NT2/D1 (cell line): Measurements from ENCODE around the gene PKLR.

Source experiments
- DNase-seq: peaks from one replicate; pipeline ENCODE4 v3.0.0-alpha.2; 2011; ENCODE audit warnings: low read depth, low spot score
- H3K27me3 ChIP-seq: 2 replicates; pipeline ENCODE4 v1.6.0; 2011; ENCODE audit warnings: mild to moderate bottlenecking; ENCODE audit not compliant: insufficient read length, insufficient read depth
- H3K36me3 ChIP-seq: 2 replicates; pipeline ENCODE4 v1.6.1; 2011; ENCODE audit warnings: mild to moderate bottlenecking, low read length, mixed read lengths; ENCODE audit not compliant: insufficient read depth, insufficient read length
- H3K4me1 ChIP-seq: 2 replicates; pipeline ENCODE4 v1.5.1; 2011; ENCODE audit not compliant: insufficient read depth, insufficient read length
- H3K4me3 ChIP-seq: 2 replicates; pipeline ENCODE4 v1.5.1; 2011; ENCODE audit warnings: low read depth; ENCODE audit not compliant: insufficient read length
- H3K9ac ChIP-seq: 2 replicates; pipeline ENCODE4 v1.6.0; 2011; ENCODE audit warnings: low read depth; ENCODE audit not compliant: insufficient read length
- H3K9me3 ChIP-seq: 2 replicates; pipeline ENCODE4 v1.5.1; 2011; ENCODE audit warnings: mild to moderate bottlenecking, low read length; ENCODE audit not compliant: insufficient read depth
- SUZ12 ChIP-seq: IDR thresholded peaks from 2 replicates; pipeline ENCODE4 v1.6.1; 2011; ENCODE audit not compliant: insufficient read length, insufficient read depth; ENCODE audit errors: extremely low read depth
- YY1 ChIP-seq: IDR thresholded peaks from 2 replicates; pipeline ENCODE4 v1.6.1; 2011; ENCODE audit not compliant: insufficient read length, insufficient read depth
- ZNF274 ChIP-seq: IDR thresholded peaks from 2 replicates; pipeline ENCODE4 v1.6.1; 2011; ENCODE audit warnings: mild to moderate bottlenecking, low read depth, low read length

Gene PKLR

DNA sequence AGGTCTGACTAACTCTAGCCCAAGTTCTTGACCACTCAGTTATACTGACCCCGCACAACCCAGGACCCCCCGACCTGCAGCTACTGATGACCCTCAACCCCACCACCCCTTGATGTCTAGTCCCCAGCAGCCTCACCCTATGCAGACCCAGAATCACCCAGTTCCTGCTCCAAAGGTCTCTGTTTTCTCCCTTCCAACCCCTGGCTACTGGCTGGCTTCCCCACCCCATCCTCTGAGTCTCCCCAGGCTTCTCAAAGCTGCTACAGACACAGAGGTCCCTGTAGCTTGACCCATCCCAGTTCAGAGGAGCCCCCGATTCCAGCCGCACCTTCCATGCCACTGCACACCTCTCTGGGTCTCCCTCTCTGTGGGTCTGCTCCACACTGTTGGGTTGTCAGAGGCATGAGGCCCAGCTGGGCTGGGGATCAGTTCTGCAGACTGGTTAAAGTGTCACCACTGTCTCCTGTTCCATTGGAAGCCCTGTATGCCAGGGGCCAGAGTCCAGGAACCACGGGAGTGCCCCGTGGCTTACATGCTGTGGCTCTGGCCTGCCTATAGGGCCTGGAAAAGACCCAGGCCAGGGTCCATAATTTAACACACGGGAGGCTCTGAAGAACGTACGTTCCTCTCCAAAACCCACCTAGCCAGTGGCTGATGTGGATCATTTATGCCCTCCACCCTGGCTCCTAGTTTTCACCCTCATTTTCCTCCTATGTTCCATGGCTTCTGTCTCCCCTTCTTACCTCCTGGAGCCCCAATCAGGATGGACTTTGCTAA is 497 bp downstream of the PKLR start:
- Histone ChIP-seq H3K36me3 (no peaks in the 10 kb centered on the region), H3K4me3 (no peak overlapping the region), H3K4me1 (peaks cover 5% of the 10 kb centered on the region), H3K9ac (no peak overlapping the region), H3K9me3 (no peaks in the 10 kb centered on the region), H3K27me3 (peaks cover 9% of the 10 kb centered on the region)
- DNase-seq, result no peak
- no peak for TF ChIP-seq SUZ12
- TF ChIP-seq ZNF274, result no peak
- no peak for TF ChIP-seq YY1

DNA sequence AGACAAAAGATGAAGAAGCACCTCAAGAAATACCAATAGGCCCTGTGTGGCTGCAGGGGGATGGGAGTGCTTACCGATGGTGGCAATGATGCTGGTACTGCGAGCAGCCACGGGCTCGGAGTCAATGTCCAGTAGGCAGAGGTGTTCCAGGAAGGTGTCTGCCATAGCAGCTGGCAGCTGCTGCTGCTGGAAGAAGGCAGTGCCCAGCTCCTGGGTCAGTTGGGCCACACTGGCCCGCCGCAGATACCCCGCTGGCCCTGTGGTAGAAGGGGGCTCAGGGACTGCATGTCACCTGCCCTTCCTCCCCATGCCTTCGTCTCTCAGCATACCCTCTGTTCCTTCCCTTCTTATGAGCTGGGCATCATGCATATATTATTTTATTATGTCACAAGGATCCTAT is 1.2 kb downstream of the PKLR start:
- H3K4me1 ChIP-seq, result peaks cover 7% of the 10 kb centered on the region
- H3K36me3 ChIP-seq, result no peaks in the 10 kb centered on the region
- no peaks in the 10 kb centered on the region for H3K9me3 ChIP-seq
- H3K9ac ChIP-seq, result no peak overlapping the region
- H3K4me3 ChIP-seq, result no peak overlapping the region
- H3K27me3 ChIP-seq, result peaks cover 16% of the 10 kb centered on the region
- DNase-seq, result no peak
- TF ChIP-seq YY1 (no peak), SUZ12 (no peak), ZNF274 (no peak)

DNA sequence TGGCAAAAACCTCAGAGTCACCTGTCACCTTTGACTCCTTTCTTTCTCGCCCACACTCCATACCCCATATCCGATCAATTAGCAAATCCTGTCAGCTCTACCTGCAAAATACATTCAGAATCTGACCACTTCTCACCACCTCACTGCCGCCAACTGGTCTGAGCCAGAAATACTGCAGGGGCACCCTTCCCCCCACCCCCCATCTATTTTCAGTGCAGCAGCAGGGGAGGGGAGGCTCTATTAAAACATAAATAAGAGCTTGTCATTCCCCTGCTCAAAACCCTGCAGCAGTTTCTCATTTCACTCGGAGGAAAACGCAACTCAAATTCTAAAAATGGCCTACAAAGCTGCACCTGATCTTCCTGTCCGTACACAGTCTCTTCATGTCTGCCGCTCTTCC is 3.9 kb downstream of the PKLR start:
- Histone ChIP-seq H3K9me3 (no peaks in the 10 kb centered on the region), H3K9ac (no peak overlapping the region), H3K27me3 (peaks cover 41% of the 10 kb centered on the region), H3K36me3 (no peaks in the 10 kb centered on the region), H3K4me1 (peaks cover 11% of the 10 kb centered on the region), H3K4me3 (no peak overlapping the region)
- TF ChIP-seq SUZ12 (no peak), YY1 (no peak), ZNF274 (no peak)
- no peak for DNase-seq

DNA sequence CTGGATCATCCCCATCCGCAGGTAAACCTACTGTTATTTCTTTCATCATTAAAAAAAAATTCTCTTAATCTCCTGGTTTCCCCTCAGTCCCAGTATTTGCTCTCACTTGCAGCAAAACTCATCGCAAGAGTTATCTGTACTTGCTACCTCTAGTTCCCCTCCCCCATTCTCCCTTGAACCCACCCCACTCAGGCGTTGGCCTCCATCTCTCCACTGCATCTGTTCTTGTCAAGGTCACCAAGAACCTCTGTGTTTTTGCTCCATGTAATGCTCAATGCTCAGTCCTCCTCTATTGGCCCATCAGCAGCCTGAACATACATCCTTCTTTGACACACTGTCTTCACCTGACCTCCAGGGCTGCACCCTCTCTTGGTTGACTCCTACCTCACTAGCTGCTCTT is 4.6 kb downstream of the PKLR start:
- no peak overlapping the region for H3K4me3 ChIP-seq
- H3K4me1 ChIP-seq, result peaks cover 10% of the 10 kb centered on the region
- H3K36me3 ChIP-seq, result no peaks in the 10 kb centered on the region
- H3K27me3 ChIP-seq, result peaks cover 41% of the 10 kb centered on the region
- no peaks in the 10 kb centered on the region for H3K9me3 ChIP-seq
- DNase-seq, result no peak
- H3K9ac ChIP-seq, result no peak overlapping the region
- TF ChIP-seq ZNF274 (no peak), YY1 (no peak), SUZ12 (no peak)

DNA sequence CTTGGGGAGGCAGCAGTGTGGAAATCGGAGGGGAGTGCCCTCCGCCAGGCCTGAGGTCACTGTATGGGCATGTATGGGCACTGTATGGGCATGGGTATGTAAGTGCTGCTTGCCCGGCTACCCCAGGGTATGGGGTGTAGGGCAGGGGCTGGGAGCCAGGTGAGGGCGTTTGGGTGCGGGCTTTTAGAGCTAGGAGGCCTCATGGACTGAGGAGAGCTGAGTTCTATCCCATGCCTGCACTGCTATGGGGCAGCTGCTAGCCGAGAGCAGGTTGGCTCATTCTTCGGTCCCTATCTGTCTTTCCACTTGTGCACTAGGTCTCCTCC is 5.3 kb downstream of the PKLR start:
- TF ChIP-seq SUZ12 (no peak), YY1 (no peak), ZNF274 (no peak)
- Histone ChIP-seq H3K9me3 (no peaks in the 10 kb centered on the region), H3K27me3 (peaks cover 41% of the 10 kb centered on the region), H3K9ac (peak overlapping the region; percentile 76), H3K4me1 (peaks cover 9% of the 10 kb centered on the region), H3K4me3 (peak overlapping the region; percentile 66), H3K36me3 (no peaks in the 10 kb centered on the region)
- DNase-seq, result no peak

DNA sequence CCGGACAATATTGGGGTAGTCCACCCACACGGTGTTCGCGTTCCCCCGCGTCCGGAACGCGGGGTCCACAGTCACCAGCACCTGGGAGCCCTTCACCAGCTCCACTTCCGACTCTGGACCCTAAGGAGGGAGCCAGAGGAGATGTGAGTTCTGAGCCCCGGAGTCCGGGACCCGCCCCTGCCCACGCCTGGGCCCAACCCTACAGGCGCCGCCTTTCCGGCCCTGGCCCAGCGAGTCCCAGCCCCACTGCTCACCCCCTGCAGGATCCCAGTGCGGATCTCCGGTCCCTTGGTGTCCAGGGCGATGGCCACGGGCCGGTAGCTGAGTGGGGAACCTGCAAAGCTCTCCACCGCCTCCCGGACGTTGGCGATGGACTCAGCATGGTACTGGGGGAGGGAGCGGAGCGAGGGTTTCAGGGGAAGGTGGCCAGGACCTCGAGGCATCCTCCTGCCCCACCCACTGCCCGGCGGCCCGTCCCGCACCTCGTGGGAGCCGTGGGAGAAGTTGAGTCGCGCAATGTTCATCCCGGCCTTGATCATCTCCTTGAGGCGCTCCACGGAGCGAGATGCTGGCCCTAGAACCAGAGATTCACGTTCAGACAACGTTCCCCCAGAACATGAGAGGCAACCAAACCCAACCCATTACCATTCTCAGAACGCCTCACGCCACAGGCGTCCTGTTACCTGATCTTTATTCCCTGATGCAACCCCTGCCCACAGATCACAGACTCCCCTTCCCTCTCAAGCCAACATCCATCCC is 5.9 kb downstream of the PKLR start:
- peak overlapping the region; percentile 76 for H3K9ac ChIP-seq
- H3K4me3 ChIP-seq, result peak overlapping the region; percentile 66
- H3K4me1 ChIP-seq, result peaks cover 9% of the 10 kb centered on the region
- TF ChIP-seq YY1 (no peak), SUZ12 (peak; percentile 76), ZNF274 (no peak)
- H3K9me3 ChIP-seq, result no peaks in the 10 kb centered on the region
- no peak for DNase-seq
- H3K27me3 ChIP-seq, result peaks cover 41% of the 10 kb centered on the region
- H3K36me3 ChIP-seq, result no peaks in the 10 kb centered on the region

DNA sequence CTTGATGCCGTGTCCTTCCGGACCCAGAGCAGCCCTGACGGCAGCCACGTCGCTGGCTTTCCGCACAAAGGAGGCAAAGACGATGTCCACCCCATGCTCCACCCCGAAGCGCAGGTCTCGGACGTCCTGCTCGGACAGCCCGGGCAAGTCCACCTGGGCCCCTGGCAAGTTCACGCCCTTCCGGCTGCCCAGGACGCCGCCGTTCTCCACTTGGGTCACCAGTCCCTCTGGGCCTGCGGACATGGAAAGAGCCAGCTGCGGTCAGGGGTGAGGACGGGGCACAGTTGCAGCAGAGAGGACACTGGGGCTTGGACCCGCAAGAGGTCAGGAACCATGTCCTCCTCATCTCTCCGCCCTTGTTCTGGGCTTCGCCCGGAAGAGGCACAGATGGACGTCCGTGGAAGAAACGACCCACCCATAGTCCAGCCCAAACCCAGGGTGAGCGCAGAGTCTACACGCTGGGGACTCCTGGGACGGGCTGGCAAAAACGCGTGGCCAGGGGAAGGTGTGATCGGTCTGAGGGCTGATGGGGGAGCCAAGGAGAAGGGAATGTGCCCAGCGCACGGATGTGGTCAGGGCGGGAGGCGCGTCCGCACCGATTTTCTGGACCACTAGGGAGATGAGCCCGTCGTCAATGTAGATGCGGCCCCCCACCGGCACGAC is 6.6 kb downstream of the PKLR start:
- DNase-seq, result no peak
- TF ChIP-seq ZNF274, result no peak
- TF ChIP-seq SUZ12, result no peak
- TF ChIP-seq YY1, result no peak
- H3K4me1 ChIP-seq, result peaks cover 9% of the 10 kb centered on the region
- H3K36me3 ChIP-seq, result no peaks in the 10 kb centered on the region
- no peaks in the 10 kb centered on the region for H3K9me3 ChIP-seq
- peak overlapping the region; percentile 76 for H3K9ac ChIP-seq
- peak overlapping the region; percentile 66 for H3K4me3 ChIP-seq
- peaks cover 41% of the 10 kb centered on the region for H3K27me3 ChIP-seq
